HG03025 (cell line): ENCODE results near the gene CHEK2.
"Not testable (repeated sequence)": the region's sequence is repeated elsewhere in the genome, so short reads cannot be mapped to it uniquely, and the experiment has no call there.

ENCODE experiments used
- ATAC-seq: cut with Tn5 transposase; IDR thresholded peaks from one replicate; pipeline ENCODE4 v1.9.1; 2021; ENCODE audit warnings: mild to moderate bottlenecking, moderate library complexity; ENCODE audit not compliant: unreplicated experiment, low FRiP score

The CHEK2 gene

GRCh38 chr22:28702891-28703290, 38.7 kb downstream of the CHEK2 start:
- ATAC-seq: no peak

GRCh38 chr22:28693041-28693760, 48.4 kb downstream of the CHEK2 start:
- not testable (repeated sequence) for ATAC-seq

GRCh38 chr22:28689796-28690195, 51.8 kb downstream of the CHEK2 start:
- not testable (repeated sequence) for ATAC-seq

- ATAC-seq: not testable (repeated sequence)
These were observed 58.7 kb downstream of the CHEK2 start for GRCh38 chr22:28682966-28683365.

- ATAC-seq: not testable (repeated sequence)
These were observed 60.7 kb downstream of the CHEK2 start for GRCh38 chr22:28680813-28681490.

- not testable (repeated sequence) for ATAC-seq
These were observed 61.9 kb downstream of the CHEK2 start, which contains the start of gene TTC28 for GRCh38 chr22:28679611-28680287. Gene TTC28 (minus strand): TSS chr22:28679840. CDS start chr22:28679723, 117 bp downstream.

- not testable (repeated sequence) for ATAC-seq
These were observed 62.6 kb downstream of the CHEK2 start for GRCh38 chr22:28678778-28679610.

GRCh38 chr22:28678170-28678569, 63.5 kb downstream of the CHEK2 start:
- ATAC-seq: not testable (repeated sequence)

- ATAC-seq: no peak
These were observed 67.5 kb downstream of the CHEK2 start for GRCh38 chr22:28674121-28674563.

GRCh38 chr22:28670756-28671155, 70.9 kb downstream of the CHEK2 start:
- no peak for ATAC-seq

GRCh38 chr22:28670161-28670560, 71.5 kb downstream of the CHEK2 start:
- no peak for ATAC-seq

GRCh38 chr22:28669387-28669786, 72.2 kb downstream of the CHEK2 start:
- no peak for ATAC-seq

GRCh38 chr22:28663569-28663942, 78.1 kb downstream of the CHEK2 start:
- not testable (repeated sequence) for ATAC-seq

GRCh38 chr22:28658448-28658847, 83.2 kb downstream of the CHEK2 start:
- no peak for ATAC-seq

GRCh38 chr22:28656181-28656580, 85.4 kb downstream of the CHEK2 start:
- no peak for ATAC-seq

GRCh38 chr22:28650463-28650862, 91.2 kb downstream of the CHEK2 start:
- ATAC-seq: no peak

- ATAC-seq: no peak
These were observed 92.8 kb downstream of the CHEK2 start for GRCh38 chr22:28648792-28649191.

- no peak for ATAC-seq
These were observed 94.4 kb downstream of the CHEK2 start for GRCh38 chr22:28647216-28647615.

GRCh38 chr22:28639321-28639720, 102.3 kb downstream of the CHEK2 start:
- no peak for ATAC-seq
